H1 (cell line): ENCODE data around the gene ENTPD8. TPM values are rescaled to one million over a fixed set of nuclear protein-coding genes. Genes with fewer than 3 reads are reported as not detected.

Experiments
- CTCF ChIA-PET: fragments of 300-600 bp; sonication (Branson Sonifier 250); formaldehyde crosslinking; loops from one replicate; lab custom pipeline; 2021; ENCODE audit not compliant: partially characterized antibody; lab: Charles Lee
- POLR2A ChIA-PET: fragments of 300-600 bp; sonication (Branson Sonifier 250); formaldehyde crosslinking; loops from one replicate; lab custom pipeline; 2021; ENCODE audit warnings: inconsistent platforms; ENCODE audit not compliant: partially characterized antibody; lab: Charles Lee
- DNase-seq, 2 experiments: peaks; one replicate each; pipeline versions ENCODE4 v3.0.0 to v3.0.0-alpha.2; 2010 to 2022; ENCODE audit warnings: low spot score in 2 of 2, low read depth in 1 of 2, mixed read lengths in 1 of 2
- FAIRE-seq: peaks from 2 replicates; lab custom pipeline; 2011; peaks lifted over from hg19 to GRCh38; lab: Jason Lieb, UNC
- H2AFZ ChIP-seq: 2 replicates; pipeline ENCODE4 v1.8.1; 2012; ENCODE audit warnings: low read length, inconsistent platforms
- H2AK5ac ChIP-seq: 2 replicates; pipeline ENCODE4 v1.6.1; 2013; ENCODE audit warnings: low read depth, low read length
- H2BK120ac ChIP-seq: replicated peaks from 2 replicates; pipeline ENCODE3; 2013; ENCODE audit warnings: low read depth, low read length, inconsistent platforms
- H2BK12ac ChIP-seq: 2 replicates; pipeline ENCODE4 v1.6.1; 2013; ENCODE audit warnings: low read depth, low read length
- H2BK15ac ChIP-seq: 2 replicates; pipeline ENCODE4 v1.6.1; 2013; ENCODE audit warnings: low read length
- H2BK20ac ChIP-seq: 2 replicates; pipeline ENCODE4 v1.6.1; 2013; ENCODE audit warnings: low read length
- H2BK5ac ChIP-seq: 2 replicates; pipeline ENCODE4 v1.6.1; 2013; ENCODE audit warnings: low read depth, low read length
- H3K14ac ChIP-seq: 2 replicates; pipeline ENCODE4 v1.6.1; 2013; ENCODE audit warnings: inconsistent platforms; ENCODE audit not compliant: insufficient read length
- H3K18ac ChIP-seq: 2 replicates; pipeline ENCODE4 v1.6.1; 2013; ENCODE audit warnings: low read length; ENCODE audit errors: extremely low read depth
- H3K23ac ChIP-seq: 2 replicates; pipeline ENCODE4 v1.6.1; 2013; ENCODE audit warnings: inconsistent platforms; ENCODE audit not compliant: insufficient read length
- H3K23me2 ChIP-seq: 2 replicates; pipeline ENCODE4 v1.6.1; 2013; ENCODE audit warnings: low read depth, low read length
- H3K27ac ChIP-seq: 2 replicates; pipeline ENCODE4 v1.6.1; 2011; ENCODE audit warnings: low read depth, low read length, inconsistent platforms
- H3K27me3 ChIP-seq, 4 experiments: replicated peaks in 1 of 4; 1 replicate in 1 of 4; 2 replicates in 3 of 4; pipeline versions ENCODE4 v1.6.1 to v1.8.1; 2011 to 2013; ENCODE audit warnings: low read length in 3 of 4, mild to moderate bottlenecking in 3 of 4, inconsistent platforms in 2 of 4, mixed read lengths in 2 of 4, moderate library complexity in 1 of 4; ENCODE audit not compliant: control insufficient read depth in 3 of 4, insufficient read depth in 3 of 4; ENCODE audit errors: extremely low read depth in 1 of 4
- H3K36me3 ChIP-seq, 4 experiments: 2 replicates each; pipeline versions ENCODE4 v1.6.1 to v1.8.1; 2011 to 2013; ENCODE audit warnings: mild to moderate bottlenecking in 4 of 4, low read length in 3 of 4, moderate library complexity in 2 of 4, control low read depth in 1 of 4, inconsistent platforms in 1 of 4; ENCODE audit not compliant: insufficient read depth in 4 of 4, control insufficient read depth in 2 of 4
- H3K4ac ChIP-seq: replicated peaks from 2 replicates; pipeline ENCODE3; 2013; ENCODE audit warnings: low read length, low read depth, mixed read lengths, inconsistent platforms; ENCODE audit not compliant: insufficient read length
- H3K4me1 ChIP-seq, 4 experiments: replicated peaks in 1 of 4; 1 replicate in 1 of 4; 2 replicates in 3 of 4; pipeline versions ENCODE4 v1.6.1 to v1.8.1; 2011 to 2013; ENCODE audit warnings: low read length in 3 of 4, inconsistent platforms in 2 of 4, mixed read lengths in 1 of 4; ENCODE audit not compliant: insufficient read depth in 4 of 4, control insufficient read depth in 3 of 4
- H3K4me2 ChIP-seq, 2 experiments: 2 replicates each; pipeline versions ENCODE4 v1.6.1 to v1.8.1; 2011 to 2013; ENCODE audit warnings: low read depth in 2 of 2, low read length in 2 of 2, control low read depth in 1 of 2, inconsistent platforms in 1 of 2, mild to moderate bottlenecking in 1 of 2; ENCODE audit not compliant: insufficient read depth in 1 of 2
- H3K4me3 ChIP-seq, 4 experiments: fragments of 200-600, 300-600 bp in 1 of 4; sonication (generic), shearing (Covaris generic), sonication (Bioruptor Twin) in 1 of 4; 2 replicates each; pipeline versions ENCODE4 v1.5.1 to v1.8.1; 2011 to 2016; ENCODE audit warnings: low read length in 4 of 4, low read depth in 3 of 4, control low read depth in 2 of 4, inconsistent platforms in 2 of 4, mild to moderate bottlenecking in 2 of 4, mixed read lengths in 1 of 4, moderate library complexity in 1 of 4; ENCODE audit not compliant: insufficient read depth in 2 of 4; ENCODE audit errors: extremely low read depth in 1 of 4
- H3K56ac ChIP-seq: replicated peaks from 2 replicates; pipeline ENCODE3; 2013; ENCODE audit warnings: low read depth, mild to moderate bottlenecking, mixed read lengths, low read length, inconsistent platforms; ENCODE audit not compliant: insufficient read length
- H3K79me1 ChIP-seq: 2 replicates; pipeline ENCODE4 v1.6.1; 2013; ENCODE audit warnings: low read depth, low read length, control low read depth
- H3K79me2 ChIP-seq, 2 experiments: 2 replicates each; pipeline versions ENCODE4 v1.6.1 to v1.8.1; 2012 to 2013; ENCODE audit warnings: low read length in 2 of 2, mild to moderate bottlenecking in 2 of 2, inconsistent platforms in 1 of 2; ENCODE audit not compliant: insufficient read depth in 2 of 2, control insufficient read depth in 1 of 2
- H3K9ac ChIP-seq, 4 experiments: replicated peaks in 1 of 4; 1 replicate in 1 of 4; 2 replicates in 3 of 4; pipeline versions ENCODE4 v1.6.1 to v1.8.1; 2011 to 2013; ENCODE audit warnings: low read depth in 3 of 4, low read length in 3 of 4, control low read depth in 2 of 4, mild to moderate bottlenecking in 2 of 4, moderate library complexity in 2 of 4, inconsistent platforms in 1 of 4; ENCODE audit errors: extremely low read depth in 1 of 4
- H3K9me3 ChIP-seq, 2 experiments: 2 replicates each; pipeline versions ENCODE4 v1.6.1 to v1.8.1; 2012 to 2013; ENCODE audit warnings: mild to moderate bottlenecking in 2 of 2, moderate library complexity in 2 of 2, control low read depth in 1 of 2, inconsistent platforms in 1 of 2, low read depth in 1 of 2, low read length in 1 of 2, mixed read lengths in 1 of 2; ENCODE audit not compliant: insufficient read depth in 2 of 2
- H4K20me1 ChIP-seq, 2 experiments: replicated peaks in 1 of 2; 2 replicates each; pipeline versions ENCODE3 to v1.8.1; 2011 to 2013; ENCODE audit warnings: inconsistent platforms in 2 of 2, low read length in 2 of 2, mild to moderate bottlenecking in 1 of 2; ENCODE audit not compliant: insufficient read depth in 2 of 2, control insufficient read depth in 1 of 2
- H4K5ac ChIP-seq: 2 replicates; pipeline ENCODE4 v1.6.1; 2013; ENCODE audit warnings: low read length, low read depth, mixed read lengths, inconsistent platforms; ENCODE audit not compliant: insufficient read length
- H4K8ac ChIP-seq: 2 replicates; pipeline ENCODE4 v1.8.0; 2013; ENCODE audit warnings: mild to moderate bottlenecking, moderate library complexity, low read length, inconsistent platforms; ENCODE audit not compliant: insufficient read depth; ENCODE audit errors: extremely low read depth
- H4K91ac ChIP-seq: replicated peaks from 2 replicates; pipeline ENCODE3; 2013; ENCODE audit warnings: low read length, mixed read lengths, inconsistent platforms; ENCODE audit not compliant: insufficient read length
- CREB1 ChIP-seq: IDR thresholded peaks from 2 replicates; pipeline ENCODE4 v1.6.1; 2012; ENCODE audit warnings: inconsistent platforms
- JUN ChIP-seq: IDR thresholded peaks from 2 replicates; pipeline ENCODE4 v1.6.1; 2011; ENCODE audit warnings: low read depth, mild to moderate bottlenecking, improper control_type of control experiment, low read length
- KDM4A ChIP-seq: IDR thresholded peaks from one replicate; pipeline ENCODE4 v1.7.1; 2012; ENCODE audit warnings: low read depth, mild to moderate bottlenecking, moderate library complexity, low read length, inconsistent platforms; ENCODE audit not compliant: severe bottlenecking
- MAFK ChIP-seq: IDR thresholded peaks from 2 replicates; pipeline ENCODE4 v1.6.1; 2012; ENCODE audit warnings: low read depth, mild to moderate bottlenecking, improper control_type of control experiment, low read length
- RXRA ChIP-seq: IDR thresholded peaks from 2 replicates; pipeline ENCODE4 v1.6.1; 2011; ENCODE audit warnings: low read depth, mild to moderate bottlenecking, low read length, moderate library complexity; ENCODE audit not compliant: insufficient read depth
- SIN3A ChIP-seq, 2 experiments: IDR thresholded peaks in 1 of 2; conservative IDR thresholded peaks in 1 of 2; 2 replicates each; pipeline ENCODE4 v1.6.1; 2011 to 2012; ENCODE audit warnings: low read length in 2 of 2, improper control_type of control experiment in 1 of 2, low read depth in 1 of 2, mild to moderate bottlenecking in 1 of 2
- SIX5 ChIP-seq: IDR thresholded peaks from 2 replicates; pipeline ENCODE4 v1.6.1; 2011; ENCODE audit warnings: mild to moderate bottlenecking, low read depth, low read length
- TBP ChIP-seq: IDR thresholded peaks from 2 replicates; pipeline ENCODE4 v1.6.1; 2011; ENCODE audit warnings: low read depth, low read length, improper control_type of control experiment
- TCF12 ChIP-seq: IDR thresholded peaks from 2 replicates; pipeline ENCODE4 v1.6.1; 2011; ENCODE audit warnings: low read depth, mild to moderate bottlenecking, low read length
- YY1 ChIP-seq: IDR thresholded peaks from 2 replicates; pipeline ENCODE4 v1.6.1; 2011; ENCODE audit warnings: low read depth, mild to moderate bottlenecking, low read length
- WGBS, 2 experiments: shearing (Covaris generic) in 1 of 2; methylation state at CpG; one replicate each; pipeline versions ENCODE4 v1.1.6 to v1.1.7; 2013 to 2015; ENCODE audit warnings: low lambda C conversion rate in 2 of 2, mixed read lengths in 2 of 2, inconsistent platforms in 1 of 2, low coverage in 1 of 2, missing lambda C conversion rate in 1 of 2; ENCODE audit not compliant: insufficient replicate concordance in 2 of 2, insufficient coverage in 1 of 2, insufficient read length in 1 of 2; ENCODE audit errors: extremely low coverage in 1 of 2, missing lambda C conversion rate in 1 of 2; 5-methylcytosine and 5-hydroxymethylcytosine counted together
- polyA plus RNA-seq, 7 experiments: library from polyadenylated mRNA; depleted of rRNA in 3 of 7; stranded (reverse) in 5 of 7; unstranded in 2 of 7; fragments of >200 nt in 5 of 7; fragments of 200-250 nt in 2 of 7; gene quantifications; 1 replicate in 5 of 7; 2 replicates in 1 of 7; 4 replicates in 1 of 7; pipeline versions ENCODE4 v1.2.1 to v1.2.3, GENCODE V29; 2011 to 2013; ENCODE audit warnings: missing spikeins in 2 of 7, mixed read lengths in 2 of 7
- total RNA-seq: library from RNA; stranded (reverse); fragmentation: NEBNext Ultra II Directional; extraction: Animal tissue kit (Norgen Biotek cat#: 25700); gene quantifications from 2 replicates; pipeline ENCODE4 v1.2.1, GENCODE V29; 2021
- TF ChIP-seq, protein P1 (sequence below): IDR thresholded peaks from 2 replicates; pipeline ENCODE4 v1.6.1; 2011; ENCODE audit warnings: low read length, improper control_type of control experiment

Gene ENTPD8
- total and polyA plus RNA-seq, 2 of the 8 experiments (the other 6 are each of a cell fraction or from before 2014, with no cell fraction given) = 0.48 to 0.51 TPM

DNA sequence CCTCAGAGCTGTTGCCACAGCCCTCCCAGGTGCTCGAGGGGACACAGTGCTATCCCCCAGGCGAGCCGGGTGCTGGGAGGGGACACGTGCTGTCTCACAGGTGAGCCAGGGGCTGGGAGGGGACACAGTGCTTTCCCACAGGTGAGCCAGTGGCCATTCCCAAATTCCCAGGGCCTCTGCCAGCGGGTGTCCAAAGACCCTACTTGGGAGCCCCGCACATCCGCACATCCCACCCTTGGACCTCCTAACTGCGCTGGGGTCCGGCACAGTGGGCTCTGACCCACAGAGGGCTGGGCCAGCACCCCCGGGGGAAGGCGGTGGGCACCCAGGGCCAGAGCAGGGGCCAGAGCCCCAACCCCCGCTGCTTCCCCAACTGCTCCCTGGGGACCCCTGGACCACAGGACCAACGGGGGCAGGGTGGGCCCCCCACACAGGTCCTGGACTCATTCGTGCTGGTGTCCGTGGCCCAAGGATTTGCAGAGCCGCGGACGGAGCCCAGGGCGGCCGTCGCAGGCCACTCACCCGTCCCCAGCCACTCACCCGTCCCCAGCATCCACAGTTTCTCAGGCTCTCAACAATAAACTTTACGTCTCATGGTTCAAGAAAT is 36.1 kb downstream of the ENTPD8 start:
- H4K5ac ChIP-seq = no peak overlapping the region
- H4K20me1 ChIP-seq = peaks cover 0 to 4% of the 10 kb centered on the region in 2 experiments
- no peak overlapping the region for H3K14ac ChIP-seq
- H3K4ac ChIP-seq = no peak overlapping the region
- H3K79me2 ChIP-seq = no peaks in the 10 kb centered on the region
- DNase-seq (no peak), FAIRE-seq (no peak)
- H3K9ac ChIP-seq = no peak overlapping the region
- no peak overlapping the region for H2BK20ac ChIP-seq
- H3K79me1 ChIP-seq = 0 out of 2 replicates have a peak, but pooled peaks cover 2% of the 10 kb centered on the region
- no peak overlapping the region for H2AFZ ChIP-seq
- no peak overlapping the region for H3K23ac ChIP-seq
- H3K36me3 ChIP-seq = no peaks in the 10 kb centered on the region
- no peak overlapping the region for H4K91ac ChIP-seq
- no peak overlapping the region for H3K4me2 ChIP-seq
- POLR2A ChIA-PET = interaction anchor here (1.4 kb wide), 1 partner anchor 103 kb away, joined by 4 read pairs; the partner anchor contains the start of gene NRARP
- no peaks in the 10 kb centered on the region; a peak in 1 of 4 replicates for H3K9me3 ChIP-seq
- H4K8ac ChIP-seq = no peak overlapping the region; the same call in 1 of the 2 replicates
- WGBS, 2 experiments = 88% methylated on average over 15 of the region's 24 CpGs; no CpG with 5 or more reads in 1 of the 2 experiments
- peaks cover 6% of the 10 kb centered on the region; the same call in 1 of the 2 replicates for H3K23me2 ChIP-seq
- H2BK5ac ChIP-seq = no peak overlapping the region
- H2AK5ac ChIP-seq = no peak overlapping the region
- H3K18ac ChIP-seq = no peak overlapping the region
- H2BK120ac ChIP-seq = no peak overlapping the region
- H3K4me1 ChIP-seq = peaks cover 0 to 4% (median 2%) of the 10 kb centered on the region in 4 experiments; a peak in 6 of 7 replicates
- no peak overlapping the region for H3K56ac ChIP-seq
- H3K27ac ChIP-seq = no peak overlapping the region
- CTCF ChIA-PET = interaction anchor here (0.6 to 2.0 kb wide), 5 partner anchors 22 to 111 kb away, joined by 3 to 5 read pairs (median 3); no protein-coding TSS in a partner anchor
- no peak overlapping the region for H2BK12ac ChIP-seq
- no peak overlapping the region for H2BK15ac ChIP-seq
- H3K4me3 ChIP-seq = no peak overlapping the region
- peaks cover 0 to 3% (median under 1%) of the 10 kb centered on the region in 4 experiments; a peak in 2 of 7 replicates for H3K27me3 ChIP-seq
- TF ChIP-seq KDM4A = no peak
- no peak for TF ChIP-seq CREB1
- TF ChIP-seq MAFK = no peak
- no peak for TF ChIP-seq SIX5
- TF ChIP-seq RXRA = no peak
- no peak for TF ChIP-seq TCF12
- no peak for TF ChIP-seq JUN
- no peak for TF ChIP-seq SIN3A (conservative IDR thresholded peaks at IDR 0.05 in 1 of 2, IDR thresholded peaks at IDR 0.05 in 1 of 2; ENCODE audit: low read depth in 1 of 2, low read length in 2 of 2)
- TF ChIP-seq, protein P1, sequence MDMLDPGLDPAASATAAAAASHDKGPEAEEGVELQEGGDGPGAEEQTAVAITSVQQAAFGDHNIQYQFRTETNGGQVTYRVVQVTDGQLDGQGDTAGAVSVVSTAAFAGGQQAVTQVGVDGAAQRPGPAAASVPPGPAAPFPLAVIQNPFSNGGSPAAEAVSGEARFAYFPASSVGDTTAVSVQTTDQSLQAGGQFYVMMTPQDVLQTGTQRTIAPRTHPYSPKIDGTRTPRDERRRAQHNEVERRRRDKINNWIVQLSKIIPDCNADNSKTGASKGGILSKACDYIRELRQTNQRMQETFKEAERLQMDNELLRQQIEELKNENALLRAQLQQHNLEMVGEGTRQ = no peak
- no peak for TF ChIP-seq TBP
- no peak for TF ChIP-seq YY1
